ENCODE data around the gene SNAPC1. TPM values are rescaled to one million over a fixed set of nuclear protein-coding genes. Genes with fewer than 3 reads are reported as not detected.
A peak's percentile ranks its signal among the peaks of the same experiment; 100 is the strongest.

The SNAPC1 gene
- total RNA-seq, 1 donor from 2014 or later, result 1.3 TPM

DNA sequence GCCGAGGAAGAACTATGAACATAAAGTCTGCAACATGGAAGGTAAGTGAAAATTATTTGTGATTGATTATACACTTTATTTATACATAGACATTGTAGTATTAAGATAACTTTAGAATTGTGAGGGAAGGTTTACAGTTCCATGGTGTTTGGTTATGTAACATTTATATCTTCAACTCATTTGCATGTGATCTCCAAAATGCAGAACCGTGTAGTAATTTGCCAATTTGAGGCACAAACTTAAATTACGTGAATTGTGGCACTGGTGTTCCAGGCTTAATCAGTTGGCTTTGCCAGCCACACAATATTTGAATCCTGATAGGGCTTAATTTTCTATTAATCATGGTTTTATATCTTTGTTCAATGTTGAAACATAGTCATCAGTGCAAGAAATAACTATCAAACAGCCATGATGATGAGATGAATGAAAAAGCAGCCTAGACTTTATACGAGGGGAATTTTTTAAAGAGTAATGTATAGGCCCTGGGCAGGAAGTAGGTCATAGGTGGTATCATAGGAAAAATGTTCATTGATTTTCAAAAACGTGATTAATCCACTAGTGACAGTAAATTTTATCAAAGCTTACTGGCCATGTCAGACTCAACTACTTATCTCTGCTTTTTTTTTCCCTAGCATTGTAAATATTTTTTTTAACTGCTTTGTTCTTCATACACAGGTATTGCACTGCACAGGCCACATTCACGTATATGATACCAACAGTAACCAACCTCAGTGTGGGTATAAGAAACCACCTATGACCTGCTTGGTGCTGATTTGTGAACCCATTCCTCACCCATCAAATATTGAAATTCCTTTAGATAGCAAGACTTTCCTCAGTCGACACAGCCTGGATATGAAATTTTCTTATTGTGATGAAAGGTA lies 35.2 kb upstream of the SNAPC1 start:
- H3K9me3 Mint-ChIP-seq (ENCODE audit: unreplicated experiment), result no peaks in the 10 kb centered on the region
- H3K27ac Mint-ChIP-seq (ENCODE audit: unreplicated experiment), result no peak overlapping the region
- H3K4me1 Mint-ChIP-seq (ENCODE audit: low read depth, unreplicated experiment), result peaks cover 4% of the 10 kb centered on the region
- TF ChIP-seq, protein P1, sequence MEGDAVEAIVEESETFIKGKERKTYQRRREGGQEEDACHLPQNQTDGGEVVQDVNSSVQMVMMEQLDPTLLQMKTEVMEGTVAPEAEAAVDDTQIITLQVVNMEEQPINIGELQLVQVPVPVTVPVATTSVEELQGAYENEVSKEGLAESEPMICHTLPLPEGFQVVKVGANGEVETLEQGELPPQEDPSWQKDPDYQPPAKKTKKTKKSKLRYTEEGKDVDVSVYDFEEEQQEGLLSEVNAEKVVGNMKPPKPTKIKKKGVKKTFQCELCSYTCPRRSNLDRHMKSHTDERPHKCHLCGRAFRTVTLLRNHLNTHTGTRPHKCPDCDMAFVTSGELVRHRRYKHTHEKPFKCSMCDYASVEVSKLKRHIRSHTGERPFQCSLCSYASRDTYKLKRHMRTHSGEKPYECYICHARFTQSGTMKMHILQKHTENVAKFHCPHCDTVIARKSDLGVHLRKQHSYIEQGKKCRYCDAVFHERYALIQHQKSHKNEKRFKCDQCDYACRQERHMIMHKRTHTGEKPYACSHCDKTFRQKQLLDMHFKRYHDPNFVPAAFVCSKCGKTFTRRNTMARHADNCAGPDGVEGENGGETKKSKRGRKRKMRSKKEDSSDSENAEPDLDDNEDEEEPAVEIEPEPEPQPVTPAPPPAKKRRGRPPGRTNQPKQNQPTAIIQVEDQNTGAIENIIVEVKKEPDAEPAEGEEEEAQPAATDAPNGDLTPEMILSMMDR (IDR thresholded peaks at IDR 0.05; ENCODE audit: partially characterized antibody, unreplicated experiment), result no peak
- DNase-seq, result no peak
- H3K36me3 Mint-ChIP-seq (ENCODE audit: unreplicated experiment), result no peaks in the 10 kb centered on the region
- no peaks in the 10 kb centered on the region for H3K27me3 Mint-ChIP-seq (ENCODE audit: unreplicated experiment)
- no peak overlapping the region for H3K4me3 Mint-ChIP-seq (ENCODE audit: unreplicated experiment)

DNA sequence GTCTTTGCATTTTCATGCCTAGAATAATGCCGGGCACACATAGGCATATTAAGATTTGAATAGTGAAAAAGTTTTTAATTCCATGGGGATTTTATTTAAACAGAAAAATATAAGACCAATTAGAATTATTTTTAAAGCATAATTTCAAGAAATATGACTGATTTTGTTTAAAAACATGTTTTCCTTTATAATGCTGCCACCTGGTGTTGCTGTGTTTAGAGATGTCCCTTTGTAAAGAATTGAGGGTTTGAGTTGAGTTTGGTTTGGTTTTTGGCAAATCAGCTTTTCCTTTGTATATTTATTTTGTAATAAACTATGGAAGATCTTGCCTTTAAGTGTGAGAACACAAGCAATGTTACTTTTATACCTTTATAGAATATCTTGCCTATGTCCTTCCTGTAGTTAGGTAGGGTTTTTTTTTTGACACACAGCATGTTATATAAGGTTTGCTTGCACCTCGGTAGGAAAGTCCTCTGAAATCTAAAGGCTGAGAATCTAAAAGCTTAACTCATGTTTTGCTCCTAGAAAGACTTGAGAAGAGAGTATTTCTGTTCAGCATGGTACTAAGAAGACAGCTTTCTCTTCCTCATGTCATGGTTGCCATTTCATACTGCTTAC lies 31.4 kb upstream of the SNAPC1 start:
- no peaks in the 10 kb centered on the region for H3K27me3 Mint-ChIP-seq (ENCODE audit: unreplicated experiment)
- TF ChIP-seq, protein P1 (IDR thresholded peaks at IDR 0.05; ENCODE audit: partially characterized antibody, unreplicated experiment), result peak; percentile 31
- H3K36me3 Mint-ChIP-seq (ENCODE audit: unreplicated experiment), result peaks cover 6% of the 10 kb centered on the region
- DNase-seq, result no peak
- no peak overlapping the region for H3K27ac Mint-ChIP-seq (ENCODE audit: unreplicated experiment)
- H3K4me3 Mint-ChIP-seq (ENCODE audit: unreplicated experiment), result no peak overlapping the region
- no peaks in the 10 kb centered on the region for H3K9me3 Mint-ChIP-seq (ENCODE audit: unreplicated experiment)
- no peaks in the 10 kb centered on the region for H3K4me1 Mint-ChIP-seq (ENCODE audit: low read depth, unreplicated experiment)

DNA sequence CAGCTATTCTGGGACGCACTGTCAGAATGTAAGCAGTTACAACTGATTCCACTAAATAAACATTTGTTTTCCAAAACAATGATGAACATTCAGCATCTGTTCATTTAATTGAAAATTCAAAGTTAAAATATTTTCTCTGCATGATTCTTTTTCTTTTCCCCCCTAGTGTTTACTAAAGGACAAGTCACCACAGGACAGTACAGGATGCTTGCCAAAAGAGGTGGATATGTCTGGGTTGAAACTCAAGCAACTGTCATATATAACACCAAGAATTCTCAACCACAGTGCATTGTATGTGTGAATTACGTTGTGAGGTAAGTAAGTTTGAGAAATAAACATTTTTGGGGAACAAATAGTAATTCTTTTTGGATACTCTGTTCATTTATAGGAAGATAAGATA lies 28.2 kb upstream of the SNAPC1 start:
- Mint-ChIP-seq H3K27me3 (ENCODE audit: unreplicated experiment) (no peaks in the 10 kb centered on the region), H3K4me3 (ENCODE audit: unreplicated experiment) (no peak overlapping the region), H3K4me1 (ENCODE audit: low read depth, unreplicated experiment) (no peaks in the 10 kb centered on the region), H3K9me3 (ENCODE audit: unreplicated experiment) (no peaks in the 10 kb centered on the region), H3K36me3 (ENCODE audit: unreplicated experiment) (peaks cover 6% of the 10 kb centered on the region), H3K27ac (ENCODE audit: unreplicated experiment) (no peak overlapping the region)
- DNase-seq, result no peak
- TF ChIP-seq, protein P1 (IDR thresholded peaks at IDR 0.05; ENCODE audit: partially characterized antibody, unreplicated experiment), result no peak

DNA sequence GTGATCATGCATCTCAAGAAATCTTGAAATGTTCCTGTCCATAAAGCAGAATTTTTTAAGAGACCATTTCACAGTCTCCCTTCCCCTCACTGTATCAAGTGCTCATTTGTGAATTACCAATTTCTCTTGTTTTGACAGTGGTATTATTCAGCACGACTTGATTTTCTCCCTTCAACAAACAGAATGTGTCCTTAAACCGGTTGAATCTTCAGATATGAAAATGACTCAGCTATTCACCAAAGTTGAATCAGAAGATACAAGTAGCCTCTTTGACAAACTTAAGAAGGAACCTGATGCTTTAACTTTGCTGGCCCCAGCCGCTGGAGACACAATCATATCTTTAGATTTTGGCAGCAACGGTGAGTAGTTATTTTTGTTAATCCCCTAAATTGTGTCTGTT lies 25.5 kb upstream of the SNAPC1 start:
- Mint-ChIP-seq H3K36me3 (ENCODE audit: unreplicated experiment) (peaks cover 6% of the 10 kb centered on the region), H3K4me1 (ENCODE audit: low read depth, unreplicated experiment) (no peaks in the 10 kb centered on the region), H3K27me3 (ENCODE audit: unreplicated experiment) (no peaks in the 10 kb centered on the region), H3K9me3 (ENCODE audit: unreplicated experiment) (no peaks in the 10 kb centered on the region), H3K27ac (ENCODE audit: unreplicated experiment) (no peak overlapping the region), H3K4me3 (ENCODE audit: unreplicated experiment) (no peak overlapping the region)
- DNase-seq, result no peak
- TF ChIP-seq, protein P1 (IDR thresholded peaks at IDR 0.05; ENCODE audit: partially characterized antibody, unreplicated experiment), result no peak

DNA sequence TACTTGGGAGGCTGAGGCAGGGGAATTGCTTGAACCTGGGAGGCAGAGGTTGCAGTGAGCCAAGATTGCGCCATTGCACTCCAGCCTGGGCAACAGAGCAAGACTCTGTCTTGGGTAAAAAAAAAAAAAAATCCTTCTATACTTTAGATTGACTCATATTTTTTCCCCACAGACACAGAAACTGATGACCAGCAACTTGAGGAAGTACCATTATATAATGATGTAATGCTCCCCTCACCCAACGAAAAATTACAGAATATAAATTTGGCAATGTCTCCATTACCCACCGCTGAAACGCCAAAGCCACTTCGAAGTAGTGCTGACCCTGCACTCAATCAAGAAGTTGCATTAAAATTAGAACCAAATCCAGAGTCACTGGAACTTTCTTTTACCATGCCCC lies 24.3 kb upstream of the SNAPC1 start:
- Mint-ChIP-seq H3K36me3 (ENCODE audit: unreplicated experiment) (peaks cover 6% of the 10 kb centered on the region), H3K27ac (ENCODE audit: unreplicated experiment) (no peak overlapping the region), H3K9me3 (ENCODE audit: unreplicated experiment) (no peaks in the 10 kb centered on the region), H3K4me1 (ENCODE audit: low read depth, unreplicated experiment) (no peaks in the 10 kb centered on the region), H3K27me3 (ENCODE audit: unreplicated experiment) (no peaks in the 10 kb centered on the region), H3K4me3 (ENCODE audit: unreplicated experiment) (no peak overlapping the region)
- TF ChIP-seq, protein P1 (IDR thresholded peaks at IDR 0.05; ENCODE audit: partially characterized antibody, unreplicated experiment), result no peak
- no peak for DNase-seq

Data from glutamatergic neuron (in vitro differentiated cells).